GM12874 (cell line): ENCODE data around the gene KIF5A.

Experiments used
- CTCF ChIP-seq: IDR thresholded peaks from 2 replicates; pipeline ENCODE4 v1.5.1; 2011; ENCODE audit warnings: low read depth, mild to moderate bottlenecking, control low read depth, low read length, moderate library complexity; ENCODE audit not compliant: insufficient read depth

KIF5A gene

GRCh38 chr12:57520053-57520818 is 29.6 kb upstream of the KIF5A start, which contains the start of gene DDIT3:
DDIT3 (minus strand) TSS chr12:57520514; CDS start chr12:57517406, 3,108 bp downstream.
- no peak for TF ChIP-seq CTCF

DNA sequence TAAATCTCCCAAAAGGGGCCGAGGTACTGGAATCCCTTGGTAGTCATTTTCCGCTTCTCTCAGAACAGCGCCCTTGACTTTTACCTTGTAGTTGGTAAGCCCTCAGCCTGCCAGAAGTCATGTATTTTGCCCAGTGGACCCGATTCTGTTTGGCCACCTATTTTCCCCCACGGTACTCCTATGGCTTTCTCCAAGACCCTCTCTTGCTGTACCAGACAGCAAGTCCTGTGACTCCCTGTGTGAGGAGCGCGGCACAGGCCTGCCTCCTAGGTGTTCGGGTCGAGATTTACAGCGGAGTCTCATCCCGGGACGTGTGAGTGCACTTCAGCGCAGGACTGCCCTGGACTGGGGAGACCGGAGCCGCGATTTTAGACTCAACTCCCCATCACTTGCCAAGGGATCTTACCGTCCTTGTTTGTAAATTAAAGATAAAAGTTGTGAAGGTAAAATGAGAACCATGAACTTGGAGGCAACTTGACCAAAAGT is 28.3 kb upstream of the KIF5A start:
- TF ChIP-seq CTCF, result no peak

DNA sequence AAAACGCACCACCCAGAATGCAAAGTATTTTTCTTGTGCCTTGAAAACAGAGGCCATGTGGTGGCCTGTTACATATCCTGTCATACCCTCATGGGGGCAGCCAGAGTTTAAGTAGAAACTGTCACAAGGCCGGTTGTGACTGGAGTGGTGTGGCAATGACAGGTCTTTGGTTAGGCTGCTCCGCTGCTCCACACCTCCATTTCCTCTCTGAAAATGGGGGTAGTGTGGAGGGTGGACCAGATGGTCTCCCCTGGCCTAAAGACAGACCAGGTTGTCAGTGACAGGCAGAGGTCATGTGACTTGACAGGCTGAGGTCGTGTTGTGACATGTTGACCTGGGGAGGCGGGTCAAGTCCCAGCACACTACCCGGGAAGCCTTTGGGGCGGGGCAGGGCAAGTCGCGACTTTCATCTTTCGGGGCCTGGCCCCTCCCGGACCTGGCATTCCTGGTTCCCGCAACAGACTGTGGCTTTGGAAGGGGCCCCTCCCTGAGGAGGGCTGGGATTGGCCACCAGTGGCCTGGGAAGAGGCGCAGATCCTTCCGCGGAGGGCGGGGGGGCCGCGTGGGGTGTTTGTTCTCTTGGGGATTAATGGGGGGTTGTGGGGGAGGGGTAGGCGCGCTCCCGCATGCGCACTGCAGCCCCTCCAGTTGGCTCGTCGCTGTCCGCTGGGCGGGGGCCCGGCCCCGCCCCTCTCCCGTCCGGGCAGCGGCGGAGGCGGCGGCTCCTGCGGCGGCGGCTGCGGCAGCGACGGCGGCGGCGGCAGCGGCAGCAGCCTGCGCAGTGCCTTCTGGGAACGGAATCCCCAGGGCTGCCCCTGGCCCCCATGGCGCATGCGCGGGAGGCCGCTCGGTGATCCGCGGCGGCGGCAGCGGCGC is 27.6 kb upstream of the KIF5A start, which contains the start of gene MBD6:
MBD6 (plus strand) TSS at position 814 of the 876 bp plus-strand sequence. CDS start 1,480 bp downstream, outside the sequence.
- no peak for TF ChIP-seq CTCF

DNA sequence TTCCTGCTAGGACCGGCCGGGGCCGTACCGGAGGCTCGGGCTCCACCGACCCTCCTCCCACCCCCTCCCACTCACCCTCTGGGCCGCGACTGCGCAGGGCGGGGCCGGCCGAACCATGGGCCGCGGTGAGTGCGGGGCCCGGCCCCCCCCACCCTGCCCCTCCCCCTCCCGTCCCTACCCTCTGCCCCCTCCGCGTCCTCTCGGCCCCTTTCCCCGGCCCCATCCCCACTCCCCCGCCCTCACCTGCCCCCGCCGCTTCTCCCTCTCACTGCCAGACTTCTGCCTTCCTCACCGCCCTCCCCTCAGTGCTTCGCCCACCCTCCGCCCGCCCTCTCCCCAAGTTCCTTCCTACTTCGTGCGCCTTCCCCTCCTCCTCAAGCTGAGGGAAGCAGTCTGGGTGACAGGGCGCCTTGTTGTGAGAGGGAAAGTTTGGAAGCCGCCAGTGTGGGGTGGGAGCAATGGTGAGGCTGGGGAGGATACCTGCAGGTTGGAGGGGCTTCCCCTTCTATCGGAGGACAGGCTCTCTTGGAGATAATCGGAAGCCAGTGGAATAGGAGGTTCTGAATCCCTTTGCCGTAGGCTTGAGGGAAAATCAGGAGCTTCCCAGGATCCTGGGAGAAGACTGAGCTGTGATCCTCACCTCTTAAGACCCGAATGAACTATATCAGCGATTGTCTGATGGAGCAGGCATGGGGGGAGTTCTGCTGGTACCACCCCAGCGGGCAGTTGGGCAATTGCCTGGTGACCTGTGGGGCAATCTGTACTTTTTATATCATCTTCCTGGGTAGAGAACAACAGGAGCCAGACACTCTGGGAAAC is 26.7 kb upstream of the KIF5A start:
- no peak for TF ChIP-seq CTCF

GRCh38 chr12:57523706-57524614 is 25.9 kb upstream of the KIF5A start:
- no peak for TF ChIP-seq CTCF

DNA sequence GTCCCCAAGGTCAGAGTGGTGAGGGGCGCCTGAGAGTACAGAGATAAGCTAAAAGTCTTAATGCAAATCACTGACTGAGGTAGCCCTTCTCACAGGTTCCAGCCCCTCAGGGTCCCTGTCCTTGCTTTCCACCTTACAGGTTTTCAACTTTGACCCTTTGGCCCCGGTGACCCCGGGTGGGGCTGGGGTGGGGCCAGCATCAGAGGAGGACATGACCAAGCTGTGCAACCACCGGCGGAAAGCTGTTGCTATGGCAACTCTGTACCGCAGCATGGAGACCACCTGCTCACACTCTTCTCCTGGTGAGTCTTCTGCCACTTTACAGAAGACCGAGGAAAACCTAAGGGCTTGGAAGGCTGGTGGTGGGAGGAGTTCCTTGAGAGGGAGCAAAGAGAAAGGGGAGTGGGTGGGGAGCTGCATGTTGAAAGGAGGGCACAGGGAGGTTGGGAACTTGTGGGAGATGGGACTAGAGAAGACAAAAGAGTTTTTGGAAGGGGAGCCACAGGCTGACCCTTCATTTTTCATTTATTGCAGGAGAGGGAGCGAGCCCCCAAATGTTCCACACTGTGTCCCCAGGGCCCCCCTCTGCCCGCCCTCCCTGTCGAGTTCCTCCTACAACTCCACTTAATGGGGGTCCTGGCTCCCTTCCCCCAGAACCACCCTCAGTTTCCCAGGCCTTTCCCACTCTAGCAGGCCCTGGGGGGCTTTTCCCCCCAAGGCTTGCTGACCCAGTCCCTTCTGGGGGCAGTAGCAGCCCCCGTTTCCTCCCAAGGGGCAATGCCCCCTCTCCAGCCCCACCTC is 24.8 kb upstream of the KIF5A start:
- TF ChIP-seq CTCF, result no peak
